Measurements from ENCODE around the gene TRPM3. TPM values are rescaled to one million over a fixed set of nuclear protein-coding genes. Genes with fewer than 3 reads are reported as not detected.

TRPM3 gene
- total RNA-seq, 4 donors from 2014 or later = 0.07 to 0.66 TPM; not detected in 2

- TF ChIP-seq CTCF (IDR thresholded peaks at IDR 0.05 in 4 of 5, conservative IDR thresholded peaks at IDR 0.05 in 1 of 5) (no peak), POLR2A (IDR thresholded peaks at IDR 0.05) (no peak)
- H3K9me3 ChIP-seq = no peaks in the 10 kb centered on the region
- no peak overlapping the region for H3K4me3 ChIP-seq
- H3K27me3 ChIP-seq = no peaks in the 10 kb centered on the region
- no peaks in the 10 kb centered on the region for H3K36me3 ChIP-seq
- ATAC-seq (no peak), DNase-seq (no peak)
- peaks cover 34 to 41% of the 10 kb centered on the region in 2 donors for H3K4me1 ChIP-seq
- intact Hi-C loops (cut with DNase I; ENCODE audit: low total_unique reads) = no loop called here
- in situ Hi-C loops (cut with MboI; ENCODE audit: low sequenced_read_pairs in 4 of 4) = loop anchor here (5.0 to 10.0 kb wide), 5 partner anchors 111 to 333 kb away; no protein-coding TSS in a partner anchor
- H3K27ac ChIP-seq = peak overlapping the region in 1 of 4 donors; percentile 26
These were observed 523.5 kb downstream of the TRPM3 start for GRCh38 chr9:70597886-70598285.

- H3K27me3 ChIP-seq = no peaks in the 10 kb centered on the region
- in situ Hi-C loops (cut with MboI; ENCODE audit: low sequenced_read_pairs in 4 of 4) (loop anchor here (5.0 to 10.0 kb wide), 5 partner anchors 108 to 330 kb away; no protein-coding TSS in a partner anchor), intact Hi-C loops (cut with DNase I; ENCODE audit: low total_unique reads) (no loop called here)
- DNase-seq = no peak
- TF ChIP-seq CTCF (IDR thresholded peaks at IDR 0.05 in 4 of 5, conservative IDR thresholded peaks at IDR 0.05 in 1 of 5) = no peak
- TF ChIP-seq POLR2A (IDR thresholded peaks at IDR 0.05) = no peak
- ATAC-seq = peak; percentile 32 to 37
- peak overlapping the region in 3 of 4 donors; percentile 48 to 64 (median 56) for H3K27ac ChIP-seq
- no peak overlapping the region for H3K4me3 ChIP-seq
- H3K36me3 ChIP-seq = no peaks in the 10 kb centered on the region
- peaks cover 10 to 15% of the 10 kb centered on the region in 2 donors for H3K4me1 ChIP-seq
- no peaks in the 10 kb centered on the region for H3K9me3 ChIP-seq
These were observed 526.2 kb downstream of the TRPM3 start for GRCh38 chr9:70595211-70595610.

GRCh38 chr9:70594386-70594944 lies 527.0 kb downstream of the TRPM3 start:
- ATAC-seq (peak; percentile 73 to 90), DNase-seq (no peak)
- in situ Hi-C loops (cut with MboI; ENCODE audit: low sequenced_read_pairs in 4 of 4) (loop anchor here in 2 of 4 donors (10.0 kb wide), 2 partner anchors 110 to 330 kb away; no protein-coding TSS in a partner anchor), intact Hi-C loops (cut with DNase I; ENCODE audit: low total_unique reads) (no loop called here)
- TF ChIP-seq POLR2A (IDR thresholded peaks at IDR 0.05) = peak in 1 of 2 donors; percentile 19
- no peak for TF ChIP-seq CTCF (IDR thresholded peaks at IDR 0.05 in 4 of 5, conservative IDR thresholded peaks at IDR 0.05 in 1 of 5)
- no peaks in the 10 kb centered on the region for H3K36me3 ChIP-seq
- H3K4me1 ChIP-seq = peaks cover 14 to 15% of the 10 kb centered on the region in 2 donors
- peak overlapping the region in 3 of 4 donors; percentile 48 to 64 (median 56) for H3K27ac ChIP-seq
- no peak overlapping the region for H3K4me3 ChIP-seq
- no peaks in the 10 kb centered on the region for H3K27me3 ChIP-seq
- no peaks in the 10 kb centered on the region for H3K9me3 ChIP-seq

GRCh38 chr9:70593241-70593640 lies 528.2 kb downstream of the TRPM3 start:
- intact Hi-C loops (cut with DNase I; ENCODE audit: low total_unique reads) (no loop called here), in situ Hi-C loops (cut with MboI; ENCODE audit: low sequenced_read_pairs in 4 of 4) (loop anchor here in 2 of 4 donors (10.0 kb wide), 2 partner anchors 108 to 328 kb away; no protein-coding TSS in a partner anchor)
- Histone ChIP-seq H3K9me3 (no peaks in the 10 kb centered on the region), H3K27me3 (no peaks in the 10 kb centered on the region), H3K4me3 (no peak overlapping the region), H3K4me1 (peaks cover 20 to 24% of the 10 kb centered on the region in 2 donors), H3K27ac (peak overlapping the region in 1 of 4 donors; percentile 24), H3K36me3 (no peaks in the 10 kb centered on the region)
- DNase-seq (no peak), ATAC-seq (no peak)
- TF ChIP-seq POLR2A (IDR thresholded peaks at IDR 0.05) = no peak
- no peak for TF ChIP-seq CTCF (IDR thresholded peaks at IDR 0.05 in 4 of 5, conservative IDR thresholded peaks at IDR 0.05 in 1 of 5)

Measured in gastrocnemius medialis (tissue), 4 donors.